Pancreas (tissue), 10 donors: Measurements from ENCODE around the gene C1RL. TPM values are rescaled to one million over a fixed set of nuclear protein-coding genes. Genes with fewer than 3 reads are reported as not detected.

Experiments used
- ATAC-seq, 4 donors: fragments of 200-7000 bp; cut with Tn5 transposase; one replicate each; pipeline versions ENCODE4 v1.8.0 to v1.9.1; 2020; ENCODE audit warnings: mild to moderate bottlenecking in 4 of 4, moderate library complexity in 4 of 4
- DNase-seq, 6 donors: peaks; one replicate each; pipeline ENCODE4 v3.0.0-alpha.2; 2020
- FAIRE-seq: peaks from 2 replicates; lab custom pipeline; 2012; peaks lifted over from hg19 to GRCh38; lab: Jason Lieb, UNC
- H3K27ac ChIP-seq, 4 donors: fragments of 200-600 bp; sonication (generic); 1 replicate in 3 of 4; 2 replicates in 1 of 4; pipeline versions ENCODE4 v1.5.0 to v1.8.0; 2020
- H3K27me3 ChIP-seq, 4 donors: fragments of 200-600 bp; one replicate each; pipeline ENCODE4 v1.8.0; 2021
- H3K36me3 ChIP-seq, 3 donors: fragments of 200-600 bp; sonication (generic) in 1 of 3; one replicate each; pipeline versions ENCODE4 v1.5.0 to v1.8.0; 2020 to 2021
- H3K4me1 ChIP-seq, 3 donors: fragments of 200-600 bp; one replicate each; pipeline ENCODE4 v1.8.0; 2021
- H3K4me3 ChIP-seq, 4 donors: fragments of 200-600 bp; sonication (generic) in 2 of 4; one replicate each; pipeline versions ENCODE4 v1.5.0 to v1.8.0; 2020 to 2021
- H3K9me3 ChIP-seq, 4 donors: fragments of 200-600 bp; one replicate each; pipeline ENCODE4 v1.8.0; 2021
- WGBS, 2 donors: extraction: QIAGEN DNeasy Blood & Tissue Kit; methylation state at CpG; one replicate each; pipeline ENCODE4 v1.1.7; 2013; 5-methylcytosine and 5-hydroxymethylcytosine counted together
- intact Hi-C, 3 donors: fragments of 100-400 bp; cut with DNase I; formaldehyde crosslinking; loops; one replicate each; pipeline versions ENCODE4 v1.11.1 to v1.14.2; 2022
- polyA plus RNA-seq, 2 donors: library from polyadenylated mRNA; stranded (reverse); fragments of 200-250 nt; gene quantifications; one replicate each; pipeline ENCODE4 v1.2.3, GENCODE V29; 2013
- total RNA-seq, 6 donors: library from RNA; stranded (reverse); fragmentation: NEBNext Ultra II Directional in 4 of 6; extraction: Animal tissue kit (Norgen Biotek cat#: 25700) in 4 of 6; gene quantifications; one replicate each; pipeline versions ENCODE4 v1.2.1 to v1.2.4, GENCODE V29; 2021 to 2023
- TF ChIP-seq, protein P1 (sequence below), 4 donors: fragments of 200-600 bp; sonication (generic) in 3 of 4; IDR thresholded peaks; one replicate each; pipeline versions ENCODE4 v1.5.0 to v1.8.0; 2021; ENCODE audit warnings: antibody characterized with exemption in 4 of 4
- donor health status: healthy with polysubstance abuse.
- donor health status: DM: no; HTN: no; CAD: no; lungs with moderate emphysema.
- donor health status: DM: no; HTN: no; CAD: no.
- donor health status: control.
- donor health status: control.
- donor health status: Bipolar disorder and iron deficiency.
- donor health status: DM: yes; HTN: yes; CAD: no.
- donor health status: DM: no; HTN: no; CAD: no.
- donor health status: DM: no; HTN: no; CAD: no.
- donor health status: DM: yes; HTN: yes; CAD: no.

Gene C1RL
- total and polyA plus RNA-seq, 8 donors: 36.5 to 60.5 (median 44.7) TPM

DNA sequence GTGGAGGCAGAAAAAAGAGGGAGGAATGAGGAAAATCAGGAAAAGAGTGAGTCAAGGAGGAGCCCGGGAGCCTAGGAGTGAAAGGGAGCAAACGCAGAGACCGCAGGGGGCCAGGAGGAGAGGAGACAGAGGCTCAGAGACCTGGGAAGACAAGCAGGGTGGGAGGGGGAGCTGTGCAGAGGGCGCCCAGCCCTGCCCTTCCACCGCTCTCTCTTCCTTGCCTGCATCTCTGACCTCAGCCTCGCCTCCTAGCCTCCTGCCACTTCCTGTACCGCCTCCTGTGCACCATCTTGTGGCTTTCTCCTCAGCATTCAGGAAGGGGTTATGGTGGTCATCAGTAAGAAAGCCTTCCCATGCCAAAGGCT, 22.5 kb upstream of the C1RL start:
- no peaks in the 10 kb centered on the region for H3K9me3 ChIP-seq
- H3K36me3 ChIP-seq: peaks cover 0 to 4% (median 0%) of the 10 kb centered on the region in 3 donors
- DNase-seq (no peak), ATAC-seq (no peak), FAIRE-seq (no peak)
- TF ChIP-seq, protein P1, sequence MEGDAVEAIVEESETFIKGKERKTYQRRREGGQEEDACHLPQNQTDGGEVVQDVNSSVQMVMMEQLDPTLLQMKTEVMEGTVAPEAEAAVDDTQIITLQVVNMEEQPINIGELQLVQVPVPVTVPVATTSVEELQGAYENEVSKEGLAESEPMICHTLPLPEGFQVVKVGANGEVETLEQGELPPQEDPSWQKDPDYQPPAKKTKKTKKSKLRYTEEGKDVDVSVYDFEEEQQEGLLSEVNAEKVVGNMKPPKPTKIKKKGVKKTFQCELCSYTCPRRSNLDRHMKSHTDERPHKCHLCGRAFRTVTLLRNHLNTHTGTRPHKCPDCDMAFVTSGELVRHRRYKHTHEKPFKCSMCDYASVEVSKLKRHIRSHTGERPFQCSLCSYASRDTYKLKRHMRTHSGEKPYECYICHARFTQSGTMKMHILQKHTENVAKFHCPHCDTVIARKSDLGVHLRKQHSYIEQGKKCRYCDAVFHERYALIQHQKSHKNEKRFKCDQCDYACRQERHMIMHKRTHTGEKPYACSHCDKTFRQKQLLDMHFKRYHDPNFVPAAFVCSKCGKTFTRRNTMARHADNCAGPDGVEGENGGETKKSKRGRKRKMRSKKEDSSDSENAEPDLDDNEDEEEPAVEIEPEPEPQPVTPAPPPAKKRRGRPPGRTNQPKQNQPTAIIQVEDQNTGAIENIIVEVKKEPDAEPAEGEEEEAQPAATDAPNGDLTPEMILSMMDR (IDR thresholded peaks at IDR 0.05): no peak
- WGBS, 2 donors: 40 to 56% methylated on average over 6 to 7 of the region's 7 CpGs
- H3K4me1 ChIP-seq: peaks cover 0 to 6% (median 5%) of the 10 kb centered on the region in 3 donors
- no peaks in the 10 kb centered on the region for H3K27me3 ChIP-seq
- intact Hi-C loops: no loop called here
- H3K4me3 ChIP-seq: peak overlapping the region in 2 of 4 donors; percentile 73 to 74
- no peak overlapping the region for H3K27ac ChIP-seq

DNA sequence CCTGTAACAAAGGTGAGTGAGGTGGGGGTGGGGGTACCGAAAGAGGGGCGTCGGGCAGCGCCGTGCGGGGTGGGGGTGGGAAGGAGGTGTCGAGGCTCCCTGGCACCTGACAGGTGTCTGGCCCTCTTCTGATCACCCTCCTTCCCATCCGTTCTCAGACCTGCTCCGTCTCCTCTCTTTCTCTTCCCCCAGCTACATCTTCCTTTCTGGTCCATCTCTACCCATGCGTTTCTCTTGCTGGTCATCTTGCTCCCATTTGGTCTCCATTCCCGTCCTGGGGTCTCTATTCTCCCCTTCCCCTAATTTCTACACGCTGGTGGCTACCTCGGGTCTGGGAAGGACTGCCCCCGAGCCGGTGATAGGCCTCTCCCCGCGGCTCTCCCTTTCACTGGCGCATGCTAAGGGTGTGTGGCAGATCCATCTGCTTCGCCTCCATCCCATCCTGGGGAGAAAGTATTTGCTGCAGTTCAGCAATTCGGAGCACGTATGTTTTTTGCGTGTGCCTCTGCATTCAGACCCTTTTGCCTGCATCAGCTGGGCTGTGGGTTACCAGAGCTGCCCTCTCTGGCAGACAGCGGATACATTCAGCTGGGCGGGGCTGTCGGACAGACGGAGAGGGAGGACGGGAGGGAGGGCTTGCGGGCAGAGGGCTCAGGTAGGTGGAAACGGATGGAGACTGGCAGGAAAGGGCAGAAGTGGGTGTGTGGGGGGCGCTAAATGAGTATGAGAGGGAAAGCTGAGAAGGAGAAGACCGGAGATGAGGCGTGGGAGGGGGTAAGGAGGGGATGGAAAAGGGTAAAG, 21.9 kb upstream of the C1RL start:
- Histone ChIP-seq H3K27me3 (no peaks in the 10 kb centered on the region), H3K4me1 (peaks cover 0 to 6% (median 5%) of the 10 kb centered on the region in 3 donors), H3K9me3 (no peaks in the 10 kb centered on the region), H3K4me3 (peak overlapping the region; percentile 26 to 74 (median 72)), H3K27ac (peak overlapping the region in 3 of 4 donors; percentile 8 to 73 (median 62)), H3K36me3 (no peaks in the 10 kb centered on the region)
- intact Hi-C loops: no loop called here
- TF ChIP-seq, protein P1 (IDR thresholded peaks at IDR 0.05): no peak
- peak; percentile 55 to 83 (median 76) for ATAC-seq
- 2 to 3% methylated on average over 29 to 32 of the region's 32 CpGs for WGBS, 2 donors
- FAIRE-seq: no peak
- peak in 5 of 6 donors; percentile 55 to 81 (median 71) for DNase-seq

DNA sequence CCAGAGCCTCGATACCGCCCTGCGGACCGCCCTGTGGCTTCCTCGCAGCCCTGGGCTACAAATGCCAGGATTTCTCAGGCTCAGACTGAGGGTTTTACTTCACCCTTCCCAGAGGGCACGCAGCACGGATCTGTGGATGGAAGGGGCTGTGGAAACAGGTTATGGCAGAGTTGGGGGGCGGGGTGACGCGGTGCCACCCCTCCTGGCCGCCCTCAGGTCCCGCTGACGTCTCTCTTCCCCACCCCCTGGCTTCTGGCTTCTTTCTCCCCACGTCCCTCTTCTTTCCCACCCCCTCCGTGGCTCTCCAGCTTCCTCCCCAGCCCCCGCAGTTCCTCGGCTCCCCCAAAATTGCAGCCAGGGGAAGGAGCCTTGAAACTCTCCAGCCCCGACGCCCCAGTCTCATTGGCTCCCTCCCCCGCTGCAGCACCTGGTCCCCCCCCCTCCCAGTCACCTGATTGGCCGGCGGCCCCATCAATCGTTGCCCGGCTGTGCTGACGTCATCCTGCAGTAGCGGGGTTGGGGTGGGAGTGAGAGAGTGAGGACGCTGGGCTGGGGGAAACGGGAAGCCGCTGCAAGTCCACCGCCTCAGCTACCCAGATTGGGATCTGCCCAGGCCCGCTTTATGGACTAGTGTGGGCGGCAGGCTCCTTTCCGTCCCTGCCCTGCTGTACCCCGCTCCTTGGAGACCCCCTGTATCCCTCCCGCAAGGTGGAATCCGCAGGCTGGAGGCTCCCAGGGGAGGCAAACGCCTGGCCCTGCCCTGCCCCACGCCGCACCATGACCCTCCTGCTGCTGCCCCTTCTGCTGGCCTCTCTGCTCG, 21.1 kb upstream of the C1RL start, which contains the start of gene CLSTN3:
CLSTN3 (plus strand) TSS at position 500 of the 820 bp plus-strand sequence; CDS start at position 778, 278 bp downstream.
- DNase-seq (peak; percentile 79 to 94 (median 86)), FAIRE-seq (no peak), ATAC-seq (peak; percentile 90 to 94 (median 93))
- Histone ChIP-seq H3K9me3 (no peaks in the 10 kb centered on the region), H3K4me3 (peak within 1 kb of the TSS; percentile 26 to 74 (median 72)), H3K27ac (peak within 1 kb of the TSS in 3 of 4 donors; percentile 15 to 73 (median 62)), H3K27me3 (no peaks in the 10 kb centered on the region), H3K4me1 (peaks cover 0 to 6% (median 5%) of the 10 kb centered on the region in 3 donors), H3K36me3 (no peaks in the 10 kb centered on the region)
- intact Hi-C loops: no loop called here
- TF ChIP-seq, protein P1 (IDR thresholded peaks at IDR 0.05): no peak
- WGBS, 2 donors: 1% methylated on average over 31 to 40 of the region's 40 CpGs

DNA sequence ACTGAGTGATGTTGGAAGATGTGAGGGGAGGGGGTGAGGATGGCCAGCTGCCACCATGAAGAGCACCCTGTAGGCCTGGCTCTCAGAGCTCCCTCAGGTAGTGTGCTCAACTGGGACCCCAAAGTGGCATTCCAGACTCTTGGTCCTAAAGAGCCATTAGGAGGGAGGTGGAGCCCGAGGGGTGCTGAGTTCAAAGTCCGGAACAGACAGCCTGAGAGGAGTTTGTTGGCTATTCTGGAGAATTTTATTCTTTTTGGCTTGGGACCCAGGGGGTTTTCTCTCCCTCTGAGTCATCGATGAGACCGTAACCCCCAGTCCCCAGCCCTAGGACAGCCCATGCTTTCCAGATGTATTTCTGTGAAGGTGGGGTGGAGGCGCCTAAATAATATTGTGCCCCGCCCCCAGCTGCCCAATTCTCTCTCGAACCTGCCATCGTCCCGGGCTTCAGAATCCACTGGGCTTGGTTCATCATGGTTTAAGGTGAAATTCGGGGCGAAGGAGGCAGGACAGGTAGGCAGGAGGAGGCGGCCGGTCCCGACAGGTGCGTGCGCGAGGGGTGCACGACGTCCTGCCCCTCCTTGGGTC, 20.4 kb upstream of the C1RL start:
- FAIRE-seq: no peak
- Histone ChIP-seq H3K4me1 (peaks cover 0 to 6% (median 5%) of the 10 kb centered on the region in 3 donors), H3K9me3 (no peaks in the 10 kb centered on the region), H3K36me3 (no peaks in the 10 kb centered on the region), H3K27ac (peak overlapping the region in 3 of 4 donors; percentile 15 to 73 (median 62)), H3K27me3 (no peaks in the 10 kb centered on the region), H3K4me3 (peak overlapping the region; percentile 26 to 74 (median 72))
- peak in 2 of 4 donors; percentile 1 to 4 for ATAC-seq
- TF ChIP-seq, protein P1 (IDR thresholded peaks at IDR 0.05): no peak
- WGBS, 2 donors: 3% methylated on average over 19 of the region's 19 CpGs
- intact Hi-C loops: no loop called here
- DNase-seq: no peak
